Thyroid gland (tissue), 4 donors: ENCODE data around the gene SMR3B. TPM values are rescaled to one million over a fixed set of nuclear protein-coding genes. Genes with fewer than 3 reads are reported as not detected.

Source experiments
- DNase-seq, 2 donors: peaks; one replicate each; pipeline ENCODE4 v3.0.0-alpha.2; 2019
- H3K27ac ChIP-seq, 3 donors: fragments of 200-600 bp; sonication (generic); 1 replicate in 2 of 3; 2 replicates in 1 of 3; pipeline ENCODE4 v1.5.1; 2016 to 2019; ENCODE audit warnings: mild to moderate bottlenecking in 1 of 3, moderate library complexity in 1 of 3
- H3K27me3 ChIP-seq: fragments of 200-600 bp; sonication (generic); one replicate; pipeline ENCODE4 v1.5.1; 2019
- H3K36me3 ChIP-seq, 2 donors: fragments of 200-600 bp; sonication (generic); one replicate each; pipeline ENCODE4 v1.5.1; 2016 to 2019
- H3K4me1 ChIP-seq, 2 donors: fragments of 200-600 bp; sonication (generic); one replicate each; pipeline ENCODE4 v1.5.1; 2017 to 2019
- H3K4me3 ChIP-seq, 3 donors: fragments of 200-600 bp; sonication (generic); replicated peaks in 1 of 3; 1 replicate in 2 of 3; 2 replicates in 1 of 3; pipeline ENCODE4 v1.5.1; 2016; ENCODE audit warnings: mild to moderate bottlenecking in 1 of 3
- H3K9me3 ChIP-seq: fragments of 200-600 bp; sonication (generic); one replicate; pipeline ENCODE4 v1.5.1; 2017
- POLR2A ChIP-seq, 2 donors: fragments of 450-650 bp; IDR thresholded peaks; one replicate each; pipeline ENCODE4 v1.6.1; 2017; ENCODE audit warnings: antibody characterized with exemption in 2 of 2, mild to moderate bottlenecking in 2 of 2, moderate library complexity in 1 of 2
- WGBS, 2 donors: methylation state at CpG; one replicate each; pipeline ENCODE4 v1.1.5; 2017; 5-methylcytosine and 5-hydroxymethylcytosine counted together
- intact Hi-C: fragments of 100-400 bp; cut with DNase I; formaldehyde crosslinking; loops from one replicate; pipeline ENCODE4 v1.15.1; 2023
- total RNA-seq, 4 donors: library from RNA; depleted of rRNA; stranded (reverse); fragments of >200 nt; gene quantifications; one replicate each; pipeline ENCODE4 v1.2.3, GENCODE V29; 2016
- TF ChIP-seq, protein P1 (sequence below), 6 experiments: fragments of 200-600 bp in 3 of 6; fragments of 450-650 bp in 3 of 6; sonication (generic) in 3 of 6; IDR thresholded peaks; one replicate each; pipeline ENCODE4 v1.5.1; 2016 to 2019; ENCODE audit warnings: antibody characterized with exemption in 6 of 6, mild to moderate bottlenecking in 2 of 6, inconsistent platforms in 1 of 6, moderate library complexity in 1 of 6

Gene SMR3B
- total RNA-seq, 4 donors from 2014 or later, result not detected

DNA sequence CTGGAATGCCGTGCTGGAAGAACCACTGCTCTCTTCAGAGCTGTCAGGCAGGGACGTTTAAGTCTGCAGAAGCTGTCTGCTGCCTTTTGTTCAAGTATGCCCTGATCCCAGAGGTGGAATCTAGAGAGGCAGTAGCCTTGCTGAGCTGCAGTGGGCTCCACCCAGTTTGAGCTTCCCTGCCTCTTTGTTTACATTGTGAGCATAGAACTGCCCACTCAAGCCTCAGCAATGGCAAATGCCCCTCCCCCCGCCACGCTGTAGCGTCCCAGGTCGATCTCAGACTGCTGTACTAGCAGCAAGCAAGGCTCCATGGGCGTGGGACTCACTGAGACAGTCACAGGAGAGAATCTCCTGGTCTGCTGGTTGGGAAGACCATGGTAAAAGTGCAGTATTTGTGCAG, 54.3 kb downstream of the SMR3B start:
- 32 to 52% methylated on average over 6 to 7 of the region's 7 CpGs for WGBS, 2 donors
- Histone ChIP-seq H3K27me3 (no peaks in the 10 kb centered on the region), H3K9me3 (no peaks in the 10 kb centered on the region), H3K4me1 (no peaks in the 10 kb centered on the region), H3K36me3 (no peaks in the 10 kb centered on the region), H3K27ac (no peak overlapping the region), H3K4me3 (no peak overlapping the region)
- no peak for TF ChIP-seq POLR2A (IDR thresholded peaks at IDR 0.05)
- TF ChIP-seq, protein P1, sequence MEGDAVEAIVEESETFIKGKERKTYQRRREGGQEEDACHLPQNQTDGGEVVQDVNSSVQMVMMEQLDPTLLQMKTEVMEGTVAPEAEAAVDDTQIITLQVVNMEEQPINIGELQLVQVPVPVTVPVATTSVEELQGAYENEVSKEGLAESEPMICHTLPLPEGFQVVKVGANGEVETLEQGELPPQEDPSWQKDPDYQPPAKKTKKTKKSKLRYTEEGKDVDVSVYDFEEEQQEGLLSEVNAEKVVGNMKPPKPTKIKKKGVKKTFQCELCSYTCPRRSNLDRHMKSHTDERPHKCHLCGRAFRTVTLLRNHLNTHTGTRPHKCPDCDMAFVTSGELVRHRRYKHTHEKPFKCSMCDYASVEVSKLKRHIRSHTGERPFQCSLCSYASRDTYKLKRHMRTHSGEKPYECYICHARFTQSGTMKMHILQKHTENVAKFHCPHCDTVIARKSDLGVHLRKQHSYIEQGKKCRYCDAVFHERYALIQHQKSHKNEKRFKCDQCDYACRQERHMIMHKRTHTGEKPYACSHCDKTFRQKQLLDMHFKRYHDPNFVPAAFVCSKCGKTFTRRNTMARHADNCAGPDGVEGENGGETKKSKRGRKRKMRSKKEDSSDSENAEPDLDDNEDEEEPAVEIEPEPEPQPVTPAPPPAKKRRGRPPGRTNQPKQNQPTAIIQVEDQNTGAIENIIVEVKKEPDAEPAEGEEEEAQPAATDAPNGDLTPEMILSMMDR (IDR thresholded peaks at IDR 0.05), result no peak
- no peak for DNase-seq
- intact Hi-C loops, result no loop called here

Other genes starting within 250 kb of the SMR3B start
- not detected for gene PRR27, start 228.9 kb upstream of the SMR3B start, total RNA-seq
- gene ODAM, start 187.4 kb upstream of the SMR3B start, total RNA-seq, result 10 to 100 TPM in 1 of 4 donors, 1 to 10 TPM in 3; 1.9 to 18.5 (median 3.9) TPM
- not detected for gene FDCSP, start 157.0 kb upstream of the SMR3B start, total RNA-seq
- gene CSN3, start 140.5 kb upstream of the SMR3B start, total RNA-seq, result not detected
- gene CABS1, start 48.1 kb upstream of the SMR3B start, total RNA-seq, result not detected
- not detected for gene SMR3A, start 22.4 kb upstream of the SMR3B start, total RNA-seq
- not detected for gene OPRPN, start 14.8 kb downstream of the SMR3B start, total RNA-seq
- not detected for gene MUC7, start 89.1 kb downstream of the SMR3B start, total RNA-seq
- not detected for gene AMTN, start 135.4 kb downstream of the SMR3B start, total RNA-seq
- gene AMBN, start 209.1 kb downstream of the SMR3B start, total RNA-seq, result not detected
- gene ENAM, start 245.6 kb downstream of the SMR3B start, total RNA-seq, result under 1 TPM in 2 of 4 donors, not detected in 2; under 0.01 to 0.10 TPM